Ramos (cell line): ENCODE measurements around the gene RBM41.
"Not testable (repeated sequence)": the region's sequence is repeated elsewhere in the genome, so short reads cannot be mapped to it uniquely, and the experiment has no call there.

ENCODE experiments used
- in situ Hi-C: fragments of 300-500 bp; cut with MboI; formaldehyde crosslinking; loops from one replicate; pipeline ENCODE4 v1.14.3; 2022; ENCODE audit warnings: low sequenced_read_pairs; ENCODE audit not compliant: unreplicated experiment

RBM41 gene

GRCh38 chrX:107118322-107119147 lies at the start of gene RBM41:
RBM41 (minus strand) TSS chrX:107118822; CDS start chrX:107118773, 49 bp downstream.
- in situ Hi-C loops: no loop called here

GRCh38 chrX:107168257-107168656 lies 49.6 kb upstream of the RBM41 start:
- in situ Hi-C loops: no loop called here

GRCh38 chrX:107167163-107167921 lies 48.7 kb upstream of the RBM41 start:
- in situ Hi-C loops: no loop called here

GRCh38 chrX:107157618-107158017 lies 39.0 kb upstream of the RBM41 start:
- in situ Hi-C loops: not testable (repeated sequence)

GRCh38 chrX:107155621-107156430 lies 37.2 kb upstream of the RBM41 start:
- in situ Hi-C loops: not testable (repeated sequence)

GRCh38 chrX:107154787-107155620 lies 36.4 kb upstream of the RBM41 start:
- in situ Hi-C loops: no loop called here

GRCh38 chrX:107153005-107153404 lies 34.4 kb upstream of the RBM41 start:
- in situ Hi-C loops: no loop called here

GRCh38 chrX:107146670-107147069 lies 28.0 kb upstream of the RBM41 start:
- in situ Hi-C loops: no loop called here

- in situ Hi-C loops: no loop called here
Measured at GRCh38 chrX:107135965-107136307, 17.3 kb upstream of the RBM41 start.

GRCh38 chrX:107135049-107135964 lies 16.7 kb upstream of the RBM41 start:
- in situ Hi-C loops: no loop called here

- in situ Hi-C loops: no loop called here
Measured at GRCh38 chrX:107123750-107124149, 5.1 kb upstream of the RBM41 start.

- in situ Hi-C loops: no loop called here
Measured at GRCh38 chrX:107119283-107119682, 661 bp upstream of the RBM41 start.

GRCh38 chrX:107117993-107118321 lies 665 bp downstream of the RBM41 start:
- in situ Hi-C loops: no loop called here

- in situ Hi-C loops: no loop called here
Measured at GRCh38 chrX:107107459-107107858, 11.2 kb downstream of the RBM41 start.

- in situ Hi-C loops: no loop called here
Measured at GRCh38 chrX:107102980-107103379, 15.6 kb downstream of the RBM41 start.

GRCh38 chrX:107076158-107076557 lies 42.5 kb downstream of the RBM41 start:
- in situ Hi-C loops: no loop called here

GRCh38 chrX:107057731-107058130 lies 60.9 kb downstream of the RBM41 start:
- in situ Hi-C loops: not testable (repeated sequence)

GRCh38 chrX:107054978-107055377 lies 63.6 kb downstream of the RBM41 start:
- in situ Hi-C loops: no loop called here

- in situ Hi-C loops: no loop called here
Measured at GRCh38 chrX:107050195-107050709, 68.4 kb downstream of the RBM41 start.
